ENCODE data around the gene BCAS1. TPM values are rescaled to one million over a fixed set of nuclear protein-coding genes. Genes with fewer than 3 reads are reported as not detected.
"Not testable (repeated sequence)": the region's sequence is repeated elsewhere in the genome, so short reads cannot be mapped to it uniquely, and the experiment has no call there.

Gene BCAS1
- total RNA-seq, 2 donors from 2014 or later = 2.1 TPM; not detected in 1

- no peak for DNase-seq
- Histone ChIP-seq H3K27ac (no peak overlapping the region), H3K4me1 (no peaks in the 10 kb centered on the region), H3K36me3 (replicated peaks in 1 of 2; ENCODE audit: insufficient read depth in 1 of 2, low read depth in 2 of 2) (no peaks in the 10 kb centered on the region), H3K27me3 (no peaks in the 10 kb centered on the region), H3K4me3 (no peak overlapping the region), H3K9me3 (no peaks in the 10 kb centered on the region)
- no peak for TF ChIP-seq POLR2A (IDR thresholded peaks at IDR 0.05)
- TF ChIP-seq CTCF (IDR thresholded peaks at IDR 0.05) = no peak
- WGBS, 2 donors = 71 to 76% methylated on average over 1 of the region's 1 CpG
- intact Hi-C loops (cut with DNase I) = no loop called here
- ATAC-seq = no peak
Measured at GRCh38 chr20:53977391-53977790, 93.0 kb downstream of the BCAS1 start.

GRCh38 chr20:53975761-53976160 lies 94.6 kb downstream of the BCAS1 start:
- no peaks in the 10 kb centered on the region for H3K36me3 ChIP-seq (replicated peaks in 1 of 2; ENCODE audit: insufficient read depth in 1 of 2, low read depth in 2 of 2)
- ATAC-seq (no peak), DNase-seq (no peak)
- 39 to 53% methylated on average over 5 of the region's 5 CpGs for WGBS, 2 donors
- no peak overlapping the region for H3K27ac ChIP-seq
- intact Hi-C loops (cut with DNase I) = no loop called here
- H3K4me3 ChIP-seq = no peak overlapping the region
- H3K9me3 ChIP-seq = no peaks in the 10 kb centered on the region
- no peaks in the 10 kb centered on the region for H3K27me3 ChIP-seq
- no peak for TF ChIP-seq POLR2A (IDR thresholded peaks at IDR 0.05)
- H3K4me1 ChIP-seq = no peaks in the 10 kb centered on the region

GRCh38 chr20:53974785-53975555 lies 95.4 kb downstream of the BCAS1 start:
- Histone ChIP-seq H3K9me3 (no peaks in the 10 kb centered on the region), H3K27ac (no peak overlapping the region), H3K4me3 (no peak overlapping the region), H3K36me3 (replicated peaks in 1 of 2; ENCODE audit: insufficient read depth in 1 of 2, low read depth in 2 of 2) (no peaks in the 10 kb centered on the region), H3K27me3 (no peaks in the 10 kb centered on the region), H3K4me1 (no peaks in the 10 kb centered on the region)
- ATAC-seq (no peak), DNase-seq (no peak)
- no peak for TF ChIP-seq POLR2A (IDR thresholded peaks at IDR 0.05)
- no peak for TF ChIP-seq CTCF (IDR thresholded peaks at IDR 0.05)
- intact Hi-C loops (cut with DNase I) = no loop called here
- 78 to 82% methylated on average over 19 of the region's 19 CpGs for WGBS, 2 donors

GRCh38 chr20:53973882-53974281 lies 96.5 kb downstream of the BCAS1 start:
- H3K27me3 ChIP-seq; H3K4me3 ChIP-seq; H3K36me3 ChIP-seq (replicated peaks in 1 of 2; ENCODE audit: insufficient read depth in 1 of 2, low read depth in 2 of 2); H3K9me3 ChIP-seq; DNase-seq; intact Hi-C loops (cut with DNase I); ATAC-seq; H3K27ac ChIP-seq; H3K4me1 ChIP-seq: not testable (repeated sequence)
- WGBS, 2 donors = 65 to 72% methylated on average over 5 of the region's 5 CpGs

GRCh38 chr20:53972179-53972578 lies 98.2 kb downstream of the BCAS1 start:
- Histone ChIP-seq H3K27me3 (no peaks in the 10 kb centered on the region), H3K4me3 (no peak overlapping the region), H3K4me1 (no peaks in the 10 kb centered on the region), H3K9me3 (no peaks in the 10 kb centered on the region), H3K27ac (no peak overlapping the region), H3K36me3 (replicated peaks in 1 of 2; ENCODE audit: insufficient read depth in 1 of 2, low read depth in 2 of 2) (no peaks in the 10 kb centered on the region)
- ATAC-seq (no peak), DNase-seq (no peak)
- TF ChIP-seq POLR2A (IDR thresholded peaks at IDR 0.05) = no peak
- TF ChIP-seq CTCF (IDR thresholded peaks at IDR 0.05) = no peak
- 72 to 81% methylated on average over 1 of the region's 1 CpG for WGBS, 2 donors
- intact Hi-C loops (cut with DNase I) = no loop called here

Measured in body of pancreas (tissue), 4 donors.